Effector CD4-positive, alpha-beta T cell (primary cell): ENCODE results near the gene PPP1R26.
"Not testable (repeated sequence)": the region's sequence is repeated elsewhere in the genome, so short reads cannot be mapped to it uniquely, and the experiment has no call there.

Source experiments
- DNase-seq: peaks from one replicate; pipeline ENCODE4 v3.0.0-alpha.2; 2020

Gene PPP1R26

DNA sequence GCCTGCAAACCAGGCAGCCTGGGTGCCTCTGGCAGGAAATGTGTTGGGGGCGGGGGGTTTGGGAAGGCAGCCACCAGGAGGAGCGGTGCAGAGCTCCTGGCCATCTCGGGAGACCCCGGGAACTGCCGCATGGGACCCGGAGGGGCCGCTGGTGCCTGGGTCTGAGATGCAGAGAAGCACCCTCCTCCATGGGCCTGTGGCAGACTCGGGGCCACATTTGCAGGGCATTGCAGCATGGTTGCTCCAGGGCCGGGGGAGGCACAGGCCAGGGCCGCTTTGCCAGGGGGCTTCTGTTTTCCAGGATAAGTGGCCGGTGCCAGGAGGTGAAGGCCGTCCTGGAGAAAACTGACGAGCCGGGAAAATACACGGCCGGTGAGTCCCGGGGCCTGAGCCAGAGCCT lies 43.3 kb downstream of the PPP1R26 start:
- no peak for DNase-seq

DNA sequence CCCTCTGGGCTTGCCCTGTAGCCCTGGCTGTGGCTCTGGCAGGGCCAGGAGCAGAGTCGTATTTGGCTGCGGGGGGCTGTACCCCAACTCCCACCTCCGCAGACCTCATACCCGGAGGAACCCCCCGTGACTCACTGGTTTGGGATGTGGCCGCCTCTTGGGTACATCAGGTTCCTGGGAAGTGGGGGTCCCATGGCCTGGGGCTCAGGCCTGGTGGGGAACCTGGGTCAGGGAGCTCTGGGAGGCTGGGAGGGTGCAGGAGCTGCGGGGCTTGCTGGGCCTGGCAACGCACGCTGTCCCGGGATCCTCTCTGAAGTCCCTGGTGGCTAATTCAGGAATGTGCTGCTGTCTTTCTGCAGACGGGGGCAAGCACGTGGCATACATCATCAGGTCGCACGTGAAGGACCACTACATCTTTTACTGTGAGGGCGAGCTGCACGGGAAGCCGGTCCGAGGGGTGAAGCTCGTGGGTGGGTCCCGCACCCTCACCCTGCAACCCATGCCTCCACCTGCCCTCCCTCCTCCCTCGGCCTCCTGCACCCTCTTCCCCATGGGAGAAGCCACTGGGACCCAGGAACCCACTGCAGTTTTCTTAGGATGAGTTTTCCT lies 44.0 kb downstream of the PPP1R26 start:
- no peak for DNase-seq

DNA sequence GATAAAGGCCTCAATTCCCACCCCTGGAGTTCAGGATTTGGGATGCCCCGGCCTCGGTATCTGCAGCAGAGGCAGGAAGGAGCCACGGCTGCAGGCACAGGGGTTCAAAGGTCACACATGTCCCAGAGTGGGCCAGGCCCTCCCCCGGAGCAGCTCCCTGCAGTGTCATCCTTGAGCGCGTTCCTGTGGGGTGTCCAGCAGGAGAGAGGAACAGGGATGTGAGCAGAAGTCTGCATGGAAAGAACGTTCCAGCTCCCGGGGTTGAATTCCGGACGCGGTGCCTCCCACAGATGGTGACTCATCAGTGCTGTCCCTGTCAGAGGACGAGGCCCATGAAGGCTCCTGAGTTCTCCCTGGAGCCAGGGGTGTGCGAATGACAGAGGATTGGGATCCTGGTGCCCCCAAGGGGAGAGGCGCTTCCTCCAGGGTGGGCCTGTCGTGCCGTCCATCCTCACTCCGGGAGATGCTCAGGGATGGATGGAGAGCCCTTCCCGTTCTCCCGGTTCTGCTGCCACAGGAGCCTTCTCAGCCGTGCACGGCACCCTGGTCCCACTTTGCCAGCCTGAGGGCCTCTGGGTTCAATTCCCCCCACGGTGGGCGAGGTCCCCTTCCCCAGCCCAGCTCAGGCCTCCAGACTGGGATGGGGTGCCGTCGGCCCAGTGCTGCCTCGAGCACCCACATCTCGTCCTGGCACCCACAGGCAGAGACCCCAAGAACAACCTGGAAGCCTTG lies 44.7 kb downstream of the PPP1R26 start:
- DNase-seq = no peak

DNA sequence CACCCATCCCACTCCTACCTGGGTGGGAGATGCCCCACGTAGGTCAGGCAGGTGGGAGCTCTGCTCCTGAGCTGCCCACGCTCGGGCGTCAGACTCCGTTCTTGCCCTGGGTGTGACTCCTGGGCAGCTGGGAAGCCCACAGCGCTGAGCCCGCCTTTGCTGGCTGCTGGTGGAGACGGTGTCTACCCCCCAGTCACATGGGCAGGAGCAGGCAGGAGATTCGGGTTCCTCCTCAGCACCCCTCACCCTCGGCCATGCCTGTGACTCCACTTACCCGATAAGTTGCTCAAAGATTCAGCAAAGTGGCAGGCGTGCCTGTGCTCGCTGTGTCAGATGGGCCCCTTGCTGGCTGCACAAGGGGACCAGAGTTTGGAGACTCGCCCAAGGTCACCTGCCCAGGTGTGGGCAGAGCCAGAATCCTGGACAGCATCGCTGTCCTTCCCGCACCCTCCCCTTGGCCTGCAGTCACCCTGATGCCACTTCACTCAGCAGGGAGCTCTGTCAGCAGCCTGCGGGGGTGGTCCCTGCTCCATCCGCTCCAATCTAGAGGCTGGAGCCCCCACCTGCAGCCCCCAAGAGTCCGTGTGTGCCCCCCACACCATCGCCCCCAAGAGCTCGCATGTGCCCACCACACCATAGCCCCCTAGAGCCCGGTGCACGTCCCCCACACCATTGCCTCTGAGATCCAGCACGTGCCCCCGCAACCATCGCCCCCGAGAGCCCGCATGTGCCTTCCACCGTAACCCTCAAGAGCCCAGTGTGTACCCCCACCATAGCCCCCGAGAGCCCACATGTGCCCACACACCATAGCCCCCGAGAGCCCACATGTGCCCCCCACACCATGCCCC lies 45.9 kb downstream of the PPP1R26 start:
- no peak for DNase-seq

DNA sequence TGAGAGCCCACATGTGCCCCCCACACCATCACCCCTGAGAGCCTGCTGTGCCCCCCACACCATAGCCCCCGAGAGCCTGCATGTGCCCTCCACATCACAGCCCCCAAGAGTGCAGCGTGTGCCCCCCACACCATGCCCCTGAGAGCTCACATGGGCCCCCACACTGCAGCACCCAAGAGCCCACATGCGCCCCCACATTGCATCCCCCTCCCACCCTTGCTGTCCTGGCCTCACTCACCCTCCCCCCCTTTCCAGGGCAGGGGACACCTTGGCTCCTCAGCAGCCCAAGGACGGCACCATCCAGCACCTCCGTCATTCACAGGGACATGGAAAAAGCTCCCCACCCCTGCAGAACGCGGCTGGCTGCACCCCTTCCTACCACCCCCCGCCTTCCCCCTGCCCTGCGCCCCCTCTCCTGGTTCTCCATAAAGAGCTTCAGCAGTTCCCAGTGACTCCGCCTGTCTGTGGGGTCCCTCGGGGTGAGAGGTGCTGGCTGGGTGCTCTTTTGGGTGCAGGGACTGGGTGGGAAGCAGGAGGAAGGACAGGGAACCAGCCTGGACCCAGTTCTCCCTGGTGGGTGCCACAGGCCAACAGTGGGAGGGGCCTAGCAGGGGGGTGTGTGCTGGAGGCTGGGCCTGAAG lies 46.6 kb downstream of the PPP1R26 start:
- DNase-seq = no peak

DNA sequence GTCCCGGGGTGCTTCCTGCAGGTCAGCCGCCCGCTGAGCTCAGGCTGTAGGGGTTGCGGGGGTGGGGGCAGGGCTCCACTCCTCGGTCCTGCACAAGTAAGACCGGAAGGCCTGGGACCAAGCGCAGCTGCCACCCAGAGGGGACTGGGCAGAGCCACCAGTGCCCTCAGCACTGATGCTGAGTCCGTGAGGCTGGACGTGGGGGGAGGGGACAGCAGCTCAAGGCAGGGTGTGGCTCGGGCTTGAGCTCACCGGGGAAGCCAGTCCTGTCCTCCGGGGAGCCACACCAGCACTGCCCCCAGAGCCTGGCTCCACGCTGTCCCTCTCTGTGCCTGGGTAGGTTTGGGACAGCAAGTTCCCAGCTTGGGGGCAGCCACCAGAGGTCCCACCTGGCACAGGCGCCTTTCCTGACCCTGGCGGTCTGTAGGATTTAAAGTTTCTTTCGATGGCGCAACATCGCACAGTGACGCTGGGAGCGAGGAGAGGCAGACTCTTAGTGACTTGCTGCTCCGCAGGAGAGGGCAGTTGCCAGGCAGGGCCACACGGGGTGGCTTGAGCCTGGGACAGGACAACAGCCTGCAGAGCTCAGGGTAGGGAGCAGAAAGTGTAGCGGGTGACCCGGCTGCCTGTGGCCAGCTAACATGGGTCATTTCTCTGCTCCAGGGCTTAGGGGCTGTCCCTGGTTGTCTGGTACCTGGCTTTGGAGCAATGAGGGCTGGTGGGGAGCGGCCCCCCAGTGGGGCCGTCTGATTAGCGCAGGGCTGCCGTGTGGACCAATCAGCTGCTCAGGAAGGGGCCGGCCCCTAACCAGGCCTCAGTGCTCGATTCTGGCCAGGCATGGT lies 47.4 kb downstream of the PPP1R26 start:
- DNase-seq = no peak

DNA sequence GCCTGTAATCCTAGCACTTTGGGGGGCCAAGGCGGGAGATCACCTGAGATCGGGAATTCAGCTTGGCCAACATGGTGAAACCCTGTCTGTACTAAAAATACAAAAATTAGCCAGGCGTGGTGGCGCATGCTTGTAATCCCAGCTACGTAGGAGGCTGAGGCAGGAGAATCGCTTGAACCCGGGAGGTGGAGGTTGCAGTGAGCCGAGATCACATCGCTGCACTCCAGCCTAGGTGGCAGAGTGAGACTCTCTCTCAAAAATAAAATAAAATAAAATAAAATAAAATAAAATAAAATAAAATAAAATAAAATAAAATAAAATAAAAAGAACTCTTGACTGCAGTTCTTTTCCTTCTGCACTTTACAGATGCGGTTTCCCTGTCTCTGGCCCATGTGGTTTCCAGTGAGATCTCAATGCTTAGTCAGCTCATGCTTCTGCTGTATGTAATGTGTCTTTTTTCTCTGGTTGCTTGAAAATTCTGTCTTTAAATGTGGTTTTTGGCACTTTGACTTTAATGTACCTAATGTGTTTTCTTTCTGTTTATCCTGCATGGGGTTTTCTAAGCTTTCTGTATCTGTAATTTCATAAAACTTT lies 49.4 kb downstream of the PPP1R26 start:
- not testable (repeated sequence) for DNase-seq

DNA sequence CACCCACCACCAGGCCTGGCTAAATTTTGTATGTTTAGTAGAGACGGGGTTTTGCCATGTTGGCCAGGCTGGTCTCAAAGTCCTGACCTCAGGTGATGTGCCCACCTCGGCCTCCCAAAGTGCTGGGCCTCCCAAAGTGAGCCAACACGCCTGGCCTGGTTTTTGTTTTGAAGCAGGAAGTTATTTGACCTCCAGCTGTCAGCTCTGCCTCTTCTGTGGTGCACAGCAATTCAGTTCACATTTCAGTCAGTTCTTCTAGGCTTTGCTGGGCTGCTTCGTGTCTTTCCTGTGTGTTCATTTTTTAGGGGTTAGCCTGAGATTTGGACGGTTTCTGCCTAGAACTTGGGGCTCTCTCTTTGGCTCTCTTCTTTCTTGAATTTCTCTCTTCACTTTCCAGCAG lies 50.6 kb downstream of the PPP1R26 start:
- no peak for DNase-seq

DNA sequence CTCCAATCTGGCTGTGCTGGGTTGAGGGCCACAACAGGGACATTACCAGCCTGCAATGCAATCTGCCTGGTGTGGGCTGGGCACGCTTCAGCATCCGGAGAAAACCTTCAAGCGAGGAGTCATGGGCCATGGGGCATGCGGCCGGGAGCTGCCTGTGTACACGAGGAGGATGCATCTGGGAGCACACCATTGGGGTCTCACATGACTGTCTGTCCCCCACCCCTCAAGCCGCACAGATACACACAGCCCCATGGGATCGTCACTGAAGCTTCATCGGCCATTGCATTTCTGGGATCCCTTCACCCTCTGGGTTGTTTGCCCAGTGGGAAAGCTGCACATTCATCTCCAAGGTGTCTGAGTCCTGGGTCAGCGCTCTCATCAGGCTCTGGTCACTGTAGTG lies 51.5 kb downstream of the PPP1R26 start:
- no peak for DNase-seq

DNA sequence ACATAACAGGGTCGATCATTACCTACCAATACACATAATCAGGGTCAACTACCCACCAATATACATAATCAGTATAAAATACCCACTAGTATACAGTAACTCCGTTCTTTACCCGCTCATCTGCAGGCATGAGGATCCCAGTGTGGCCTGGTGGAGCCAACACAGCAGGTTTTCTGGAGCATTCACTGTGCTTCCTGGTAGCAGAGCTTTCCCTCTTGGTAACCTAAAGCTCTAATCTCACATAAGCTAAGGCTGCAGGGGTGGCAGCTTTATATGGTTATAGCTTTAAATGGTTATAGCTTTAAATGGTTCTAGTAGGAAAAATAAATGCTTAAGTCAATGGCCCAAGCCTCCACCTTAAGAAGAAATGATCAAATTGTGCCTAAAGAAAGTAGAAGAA lies 53.5 kb downstream of the PPP1R26 start:
- no peak for DNase-seq

DNA sequence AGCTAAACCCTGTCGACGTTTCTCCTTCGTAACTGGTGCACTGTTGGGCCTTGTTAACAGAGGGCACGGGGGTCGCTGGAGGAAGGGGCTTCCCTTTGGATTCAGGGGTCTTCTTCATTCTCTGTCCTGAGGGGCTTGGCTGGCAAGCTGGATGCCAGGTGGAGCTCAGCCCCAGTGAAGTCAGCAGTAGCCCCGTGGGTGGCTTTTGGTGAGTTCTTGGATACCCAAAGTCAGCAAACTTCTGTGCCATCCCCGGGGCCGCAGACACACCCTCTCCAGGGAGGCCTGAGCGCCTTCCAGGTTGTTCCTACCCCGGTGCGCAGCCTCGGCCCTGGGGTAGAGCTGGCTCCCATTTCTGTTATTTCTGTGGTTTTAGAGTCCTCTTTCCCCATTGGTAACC lies 54.1 kb downstream of the PPP1R26 start:
- DNase-seq = no peak

DNA sequence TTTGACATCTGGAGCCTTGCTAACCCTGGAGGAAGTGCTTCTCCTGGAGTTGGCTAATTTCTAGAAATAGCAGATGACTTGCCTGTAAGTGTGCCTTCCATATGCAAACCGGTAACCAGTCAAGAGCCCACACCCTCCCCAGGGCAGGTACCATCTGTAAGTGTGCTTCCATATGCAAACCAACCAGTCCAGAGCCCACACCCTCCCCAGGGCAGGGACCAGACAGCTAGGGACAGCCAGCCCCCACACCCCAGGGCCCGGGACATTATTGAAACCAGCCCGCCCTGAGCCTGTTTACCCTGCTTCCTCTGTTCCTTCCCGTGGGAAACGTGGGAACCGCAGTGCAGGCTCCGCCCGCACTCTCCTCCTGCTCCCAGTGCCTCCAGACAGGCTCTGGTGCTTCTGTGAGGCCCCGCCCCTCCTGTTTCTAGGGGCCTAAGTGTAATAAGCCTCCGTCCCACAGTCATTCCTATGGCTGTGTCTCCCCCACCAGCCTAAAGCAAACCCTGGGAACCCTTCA lies 54.7 kb downstream of the PPP1R26 start:
- DNase-seq = not testable (repeated sequence)

DNA sequence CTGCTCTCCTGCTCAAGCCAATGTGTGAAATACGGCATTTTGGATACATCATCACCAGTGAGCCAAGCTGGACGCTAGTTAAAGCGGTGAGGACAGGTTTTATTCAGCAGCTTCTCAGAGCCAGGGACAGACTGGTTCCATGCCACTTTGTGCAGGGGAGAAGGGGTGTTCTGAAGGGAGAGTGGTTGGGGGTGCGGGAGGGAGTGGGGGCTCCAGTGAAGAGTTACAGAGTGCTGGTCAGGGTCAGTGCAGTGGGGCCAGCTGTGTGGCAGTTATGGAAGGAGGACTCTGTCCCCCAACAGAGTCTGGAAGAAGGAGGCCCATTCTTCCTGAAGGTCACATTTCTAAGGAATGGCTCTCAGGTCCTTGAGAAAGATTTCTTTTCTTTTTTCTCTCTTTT lies 55.2 kb downstream of the PPP1R26 start:
- DNase-seq = not testable (repeated sequence)

DNA sequence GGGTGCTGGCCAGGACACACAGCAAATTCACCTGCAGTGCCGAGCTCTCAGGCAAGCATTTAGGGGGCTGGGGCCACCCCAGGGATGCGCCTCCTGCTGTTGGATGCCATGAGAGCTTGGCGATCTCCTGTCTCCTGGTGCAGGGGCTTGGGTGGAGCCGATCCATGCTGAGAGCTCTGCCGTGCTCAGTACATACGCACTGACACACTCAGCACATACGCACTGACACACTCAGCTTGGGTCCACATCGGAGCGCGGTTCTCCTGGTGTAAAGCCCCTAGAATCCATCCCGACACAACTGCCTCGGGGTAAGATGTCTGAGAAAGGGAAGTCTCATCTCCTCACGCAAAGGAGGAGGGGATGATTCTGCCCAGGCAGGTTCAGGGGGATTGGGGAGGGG lies 56.0 kb downstream of the PPP1R26 start:
- not testable (repeated sequence) for DNase-seq

DNA sequence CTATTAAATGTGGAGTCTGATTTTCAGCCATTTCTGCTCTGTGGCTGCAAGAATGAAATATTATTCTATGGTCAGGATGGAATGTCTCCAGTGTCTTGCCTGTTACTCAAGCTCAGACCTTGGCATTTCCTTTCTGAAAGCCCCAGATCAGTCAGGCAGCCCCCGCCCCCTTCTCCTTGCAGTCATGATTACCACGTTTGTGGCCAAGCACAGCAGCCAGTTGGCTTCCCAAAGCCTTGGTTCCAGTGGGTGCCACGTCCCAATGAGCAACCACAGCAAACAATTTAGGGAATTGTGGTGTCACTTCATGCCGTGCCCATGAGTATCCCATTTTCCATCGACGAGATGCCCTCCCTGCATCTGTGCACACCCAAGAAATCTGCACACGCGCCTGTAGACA lies 56.6 kb downstream of the PPP1R26 start:
- no peak for DNase-seq
